ENCODE data around the gene NDE1. TPM values are rescaled to one million over a fixed set of nuclear protein-coding genes. Genes with fewer than 3 reads are reported as not detected.

Gene NDE1
- total and polyA plus RNA-seq, 2 of the 4 experiments (the other 2 are of a cell fraction) = 22.7 to 29.2 TPM

DNA sequence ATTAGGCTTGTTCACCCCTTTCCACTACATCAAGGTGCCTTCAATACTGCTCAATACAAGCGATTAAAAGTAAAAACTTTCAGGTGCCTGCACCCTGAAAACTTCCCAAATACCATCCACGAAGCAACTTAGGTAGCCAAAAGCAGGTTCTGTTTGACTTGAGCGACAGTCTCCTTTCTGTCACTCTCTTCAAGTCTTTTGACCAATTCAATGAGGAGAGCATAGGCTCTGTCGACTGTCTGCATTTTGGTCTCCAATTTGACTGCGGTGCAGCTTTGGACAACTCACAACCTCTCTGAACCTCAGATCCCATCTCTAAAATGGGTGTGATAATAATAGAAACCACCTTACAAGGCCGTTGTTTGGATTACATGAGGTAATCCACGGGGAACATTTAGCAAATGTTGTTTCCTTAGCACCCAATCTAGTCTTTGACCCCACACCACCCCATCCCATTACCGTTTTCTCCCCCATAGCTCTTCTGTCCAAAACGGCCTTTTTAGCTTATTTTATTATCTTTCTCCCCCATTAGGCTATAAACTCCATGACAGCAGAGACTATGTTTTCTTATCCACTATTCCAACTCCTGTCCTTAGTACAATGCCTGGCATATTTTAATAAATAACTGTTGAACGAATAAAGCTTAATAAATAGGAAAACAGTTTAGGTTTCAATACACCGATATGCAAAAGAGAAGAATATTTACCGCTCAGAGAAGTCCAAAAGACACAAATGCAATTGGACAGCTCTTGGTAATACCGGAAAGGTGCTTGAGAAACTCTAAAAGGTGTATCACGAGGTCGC lies 8.1 kb upstream of the NDE1 start:
- DNase-seq = no peak
- Histone ChIP-seq H2BK15ac (ENCODE audit: low read depth, low read length) (no peak overlapping the region), H3K36me3 (ENCODE audit: control insufficient read depth, insufficient read depth, low read length) (peaks cover 11% of the 10 kb centered on the region), H3K4ac (ENCODE audit: low read depth, low read length) (peak overlapping the region; percentile 52; the same call in 1 of the 2 replicates), H4K5ac (ENCODE audit: low read depth, low read length) (no peak overlapping the region), H3K56ac (ENCODE audit: extremely low read depth, insufficient read depth, low read length) (no peak overlapping the region), H2AK9ac (replicated peaks; ENCODE audit: low read depth, low read length, poor library complexity) (peak overlapping the region; percentile 83), H3K18ac (ENCODE audit: low read depth, low read length) (0 out of 2 replicates have a peak overlapping the region, but pooled peaks have one; percentile 42), H3K27ac (ENCODE audit: insufficient read depth, low read length) (peak overlapping the region; percentile 95), H3K27me3 (ENCODE audit: control insufficient read depth, insufficient read depth, low read length) (no peaks in the 10 kb centered on the region), H3K9me3 (ENCODE audit: control insufficient read depth, insufficient read depth, low read length) (no peaks in the 10 kb centered on the region), H2BK5ac (ENCODE audit: low read depth, low read length, poor library complexity, severe bottlenecking) (peak overlapping the region; percentile 91), H3K9me1 (ENCODE audit: insufficient read depth, low read length) (no peaks in the 10 kb centered on the region), H3K79me1 (ENCODE audit: low read depth in 1 of 2, low read length in 2 of 2) (peaks cover 21 to 24% of the 10 kb centered on the region in 2 experiments), H3K4me1 (ENCODE audit: control insufficient read depth, insufficient read depth, low read length) (peaks cover 5% of the 10 kb centered on the region), H2BK120ac (ENCODE audit: low read depth, low read length) (0 out of 2 replicates have a peak overlapping the region, but pooled peaks have one; percentile 3), H2AK5ac (ENCODE audit: low read depth, low read length) (peak overlapping the region; percentile 18; the same call in 1 of the 2 replicates), H4K91ac (ENCODE audit: insufficient read depth, low read depth, low read length) (no peak overlapping the region), H3K4me3 (ENCODE audit: insufficient read depth, low read depth, low read length) (peak overlapping the region; percentile 99), H2AFZ (replicated peaks; ENCODE audit: low read length, poor library complexity) (peak overlapping the region; percentile 98), H3K4me2 (ENCODE audit: low read depth, low read length) (peak overlapping the region; percentile 96), H2BK20ac (ENCODE audit: low read depth, low read length) (no peak overlapping the region), H3K23ac (ENCODE audit: low read depth, low read length) (peak overlapping the region; percentile 72; the same call in 1 of the 2 replicates), H3K14ac (replicated peaks; ENCODE audit: low read depth, low read length) (peak overlapping the region; percentile 77), H4K20me1 (ENCODE audit: insufficient read depth, low read length) (no peaks in the 10 kb centered on the region; the same call in 1 of the 2 replicates), H3K9ac (ENCODE audit: low read depth, low read length) (peak overlapping the region; percentile 87), H4K8ac (ENCODE audit: low read depth in 2 of 2, low read length in 2 of 2) (peak overlapping the region; percentile 90 to 98; a peak in 2 of 4 replicates)
- in situ Hi-C loops (cut with MboI; ENCODE audit: low sequenced_read_pairs) (loop anchor here (5.0 kb wide), 1 partner anchor 50 kb away; no protein-coding TSS in a partner anchor), dilution Hi-C loops (cut with HindIII; ENCODE audit: low sequenced_read_pairs, unreplicated experiment) (no loop called here), intact Hi-C loops (cut with micrococcal nuclease) (no loop called here)
- CTCF ChIA-PET = interaction anchor here (0.6 kb wide), 2 partner anchors 45 to 48 kb away, joined by 3 read pairs; no protein-coding TSS in a partner anchor
- no TSS peak for BruUV-seq (replicated peaks)
- POLR2A ChIA-PET (ENCODE audit: unreplicated experiment) = no interaction called here
- WGBS, 2 experiments (ENCODE audit: extremely low coverage in 2 of 2, insufficient read length in 1 of 2) = 58% methylated on average over 4 of the region's 15 CpGs; no CpG with 5 or more reads in 1 of the 2 experiments
- ATAC-seq (ENCODE audit: low read depth) = no peak
- TF ChIP-seq NFE2L2 (IDR thresholded peaks at IDR 0.05; ENCODE audit: low read depth, low read length) = no peak
- TF ChIP-seq ELK1 (IDR thresholded peaks at IDR 0.05; ENCODE audit: borderline replicate concordance, low read depth, low read length) = no peak
- TF ChIP-seq RAD21 (IDR thresholded peaks at IDR 0.05; ENCODE audit: low read length) = no peak
- TF ChIP-seq POLR2A (IDR thresholded peaks at IDR 0.05; ENCODE audit: low read depth, low read length) = no peak
- TF ChIP-seq RCOR1 (IDR thresholded peaks at IDR 0.05; ENCODE audit: insufficient replicate concordance, low read length) = no peak
- no peak for TF ChIP-seq RFX5 (IDR thresholded peaks at IDR 0.05; ENCODE audit: low read depth, low read length)
- TF ChIP-seq BHLHE40 (IDR thresholded peaks at IDR 0.05; ENCODE audit: low read depth, low read length) = no peak
- no peak for TF ChIP-seq FOS (IDR thresholded peaks at IDR 0.05; ENCODE audit: low read depth, low read length)
- TF ChIP-seq CHD1 (IDR thresholded peaks at IDR 0.05; ENCODE audit: low read depth, low read length) = no peak
- no peak for TF ChIP-seq SMC3 (IDR thresholded peaks at IDR 0.05; ENCODE audit: low read depth, low read length)
- TF ChIP-seq CEBPB (IDR thresholded peaks at IDR 0.05; ENCODE audit: low read depth, low read length) = no peak
- TF ChIP-seq, protein P1, sequence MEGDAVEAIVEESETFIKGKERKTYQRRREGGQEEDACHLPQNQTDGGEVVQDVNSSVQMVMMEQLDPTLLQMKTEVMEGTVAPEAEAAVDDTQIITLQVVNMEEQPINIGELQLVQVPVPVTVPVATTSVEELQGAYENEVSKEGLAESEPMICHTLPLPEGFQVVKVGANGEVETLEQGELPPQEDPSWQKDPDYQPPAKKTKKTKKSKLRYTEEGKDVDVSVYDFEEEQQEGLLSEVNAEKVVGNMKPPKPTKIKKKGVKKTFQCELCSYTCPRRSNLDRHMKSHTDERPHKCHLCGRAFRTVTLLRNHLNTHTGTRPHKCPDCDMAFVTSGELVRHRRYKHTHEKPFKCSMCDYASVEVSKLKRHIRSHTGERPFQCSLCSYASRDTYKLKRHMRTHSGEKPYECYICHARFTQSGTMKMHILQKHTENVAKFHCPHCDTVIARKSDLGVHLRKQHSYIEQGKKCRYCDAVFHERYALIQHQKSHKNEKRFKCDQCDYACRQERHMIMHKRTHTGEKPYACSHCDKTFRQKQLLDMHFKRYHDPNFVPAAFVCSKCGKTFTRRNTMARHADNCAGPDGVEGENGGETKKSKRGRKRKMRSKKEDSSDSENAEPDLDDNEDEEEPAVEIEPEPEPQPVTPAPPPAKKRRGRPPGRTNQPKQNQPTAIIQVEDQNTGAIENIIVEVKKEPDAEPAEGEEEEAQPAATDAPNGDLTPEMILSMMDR (conservative IDR thresholded peaks at IDR 0.05; ENCODE audit: low read depth, low read length) = no peak
- no peak for TF ChIP-seq MAFK (IDR thresholded peaks at IDR 0.05; ENCODE audit: low read depth, low read length)
- TF ChIP-seq MXI1 (IDR thresholded peaks at IDR 0.05; ENCODE audit: borderline replicate concordance, low read depth, low read length) = no peak

All from IMR-90 (cell line).